A549 (cell line): Measurements from ENCODE around the gene FBF1. TPM values are rescaled to one million over a fixed set of nuclear protein-coding genes. Genes with fewer than 3 reads are reported as not detected.

Experiments used
- ATAC-seq, 2 experiments: fragments of 200-7000 bp in 1 of 2; fragments of >200 bp in 1 of 2; cut with Nextera tagmentation in 1 of 2; cut with Tn5 transposase in 1 of 2; 3 replicates each; pipeline versions ENCODE4 v1.8.0 to v1.9.1; 2018 to 2020; ENCODE audit warnings: mild to moderate bottlenecking in 1 of 2, moderate library complexity in 1 of 2
- CTCF ChIA-PET: fragments of 300-600 bp; sonication (Branson Sonifier 250); formaldehyde crosslinking; extraction: SDS; loops from one replicate; lab custom pipeline; 2021; ENCODE audit warnings: antibody characterized with exemption, inconsistent platforms; lab: Yijun Ruan, JAX
- POLR2A ChIA-PET: fragments of 350-600 bp; formaldehyde crosslinking; extraction: SDS; loops from one replicate; lab custom pipeline; 2021; ENCODE audit warnings: antibody characterized with exemption, inconsistent platforms; lab: Yijun Ruan, JAX
- DNase-seq, 2 experiments: peaks; one replicate each; pipeline versions ENCODE4 v3.0.0 to v3.0.0-alpha.2; 2011 to 2016; ENCODE audit warnings: low read depth in 1 of 2, low spot score in 1 of 2
- FAIRE-seq: peaks from 2 replicates; lab custom pipeline; 2011; peaks lifted over from hg19 to GRCh38; lab: Jason Lieb, UNC
- H3K27ac ChIP-seq, 2 experiments: fragments of >200 bp; sonication (Bioruptor Twin); formaldehyde crosslinking; 3 replicates each; pipeline ENCODE4 v1.5.1; 2016 to 2017
- H3K4me1 ChIP-seq: fragments of >200 bp; sonication (Bioruptor Twin); formaldehyde crosslinking; 3 replicates; pipeline ENCODE4 v1.6.1; 2016
- H3K4me2 ChIP-seq: fragments of >200 bp; sonication (Bioruptor Twin); formaldehyde crosslinking; 3 replicates; pipeline ENCODE4 v1.6.1; 2016
- H3K4me3 ChIP-seq: fragments of >200 bp; sonication (Bioruptor Twin); formaldehyde crosslinking; 3 replicates; pipeline ENCODE4 v1.5.1; 2016
- H3K9me3 ChIP-seq: fragments of >200 bp; sonication (Bioruptor Twin); formaldehyde crosslinking; 3 replicates; pipeline ENCODE4 v1.6.1; 2016
- ATOH8 ChIP-seq: fragments of 250-450 bp; sonication (Bioruptor Pico); IDR thresholded peaks from 2 replicates; pipeline ENCODE4 v1.5.0; 2020; ENCODE audit warnings: low read depth, mild to moderate bottlenecking, moderate library complexity
- BCL3 ChIP-seq: fragments of >200 bp; sonication (Bioruptor Twin); formaldehyde crosslinking; IDR thresholded peaks from 3 replicates; pipeline ENCODE4 v1.6.1; 2016
- BHLHE40 ChIP-seq: IDR thresholded peaks from 2 replicates; pipeline ENCODE4 v1.6.1; 2012; ENCODE audit warnings: low read depth, low read length, inconsistent platforms
- CBX2 ChIP-seq: fragments of 200-600 bp; sonication (generic); IDR thresholded peaks from 2 replicates; pipeline ENCODE4 v1.6.1; 2016; ENCODE audit warnings: low read depth, mild to moderate bottlenecking, borderline replicate concordance
- CHD4 ChIP-seq: fragments of 200-600 bp; sonication (generic); IDR thresholded peaks from 2 replicates; pipeline ENCODE4 v1.6.1; 2016; ENCODE audit warnings: antibody characterized with exemption, mild to moderate bottlenecking, borderline replicate concordance
- CTCF ChIP-seq: fragments of >200 bp; sonication (Bioruptor Twin); formaldehyde crosslinking; IDR thresholded peaks from 3 replicates; pipeline ENCODE4 v1.5.1; 2016
- E2F6 ChIP-seq: IDR thresholded peaks from 2 replicates; pipeline ENCODE4 v1.6.1; 2012; ENCODE audit warnings: low read depth, borderline replicate concordance
- ELK1 ChIP-seq: fragments of 150-350 bp; IDR thresholded peaks from 2 replicates; pipeline ENCODE4 v1.6.1; 2014; ENCODE audit warnings: low read depth, mild to moderate bottlenecking, low read length
- ESRRA ChIP-seq: fragments of 150-350 bp; IDR thresholded peaks from 2 replicates; pipeline ENCODE4 v1.6.1; 2014; ENCODE audit warnings: mild to moderate bottlenecking, low read length, borderline replicate concordance
- FOSB ChIP-seq: fragments of 250-450 bp; sonication (Bioruptor Pico); IDR thresholded peaks from 2 replicates; pipeline ENCODE4 v1.5.0; 2020; ENCODE audit warnings: mild to moderate bottlenecking, moderate library complexity
- FOSL2 ChIP-seq, 2 experiments: fragments of 450-650 bp in 1 of 2; fragments of >200 bp in 1 of 2; sonication (Bioruptor Twin) in 1 of 2; formaldehyde crosslinking; IDR thresholded peaks; 2 replicates each; pipeline versions ENCODE4 v1.5.0 to v1.6.1; 2016 to 2020; ENCODE audit warnings: mild to moderate bottlenecking in 1 of 2, moderate library complexity in 1 of 2
- FOXS1 ChIP-seq: fragments of 250-450 bp; sonication (Bioruptor Pico); IDR thresholded peaks from 2 replicates; pipeline ENCODE4 v1.5.0; 2020; ENCODE audit warnings: mild to moderate bottlenecking, moderate library complexity
- KDM1A ChIP-seq: fragments of 200-600 bp; sonication (generic); IDR thresholded peaks from 2 replicates; pipeline ENCODE4 v1.6.1; 2016; ENCODE audit warnings: low read depth, mild to moderate bottlenecking
- NFE2L2 ChIP-seq: fragments of 150-350 bp; conservative IDR thresholded peaks from 2 replicates; pipeline ENCODE4 v1.6.1; 2014; ENCODE audit warnings: low read length
- NPAS2 ChIP-seq: fragments of 250-450 bp; sonication (Bioruptor Pico); IDR thresholded peaks from 2 replicates; pipeline ENCODE4 v1.8.0; 2022; ENCODE audit warnings: mild to moderate bottlenecking, moderate library complexity, borderline replicate concordance
- NR3C1 ChIP-seq: fragments of >200 bp; sonication (Bioruptor Twin); formaldehyde crosslinking; IDR thresholded peaks from 3 replicates; pipeline ENCODE4 v1.6.1; 2017
- PBX3 ChIP-seq: IDR thresholded peaks from 2 replicates; pipeline ENCODE4 v1.6.1; 2012
- RAD21 ChIP-seq, 2 experiments: fragments of >200 bp in 1 of 2; sonication (Bioruptor Twin) in 1 of 2; formaldehyde crosslinking in 1 of 2; IDR thresholded peaks in 1 of 2; conservative IDR thresholded peaks in 1 of 2; 2 replicates in 1 of 2; 3 replicates in 1 of 2; pipeline ENCODE4 v1.6.1; 2012 to 2018; ENCODE audit warnings: inconsistent platforms in 1 of 2
- RARB ChIP-seq: fragments of 250-450 bp; sonication (Bioruptor Pico); IDR thresholded peaks from 2 replicates; pipeline ENCODE4 v1.8.0; 2021; ENCODE audit warnings: mild to moderate bottlenecking, moderate library complexity
- RCOR1 ChIP-seq: fragments of 150-350 bp; IDR thresholded peaks from 2 replicates; pipeline ENCODE4 v1.6.1; 2014; ENCODE audit warnings: antibody characterized with exemption, low read length, low read depth
- REST ChIP-seq: fragments of 200-600 bp; sonication (generic); IDR thresholded peaks from 2 replicates; pipeline ENCODE4 v1.6.1; 2016; ENCODE audit warnings: antibody characterized with exemption, mild to moderate bottlenecking, moderate library complexity
- RFX5 ChIP-seq: fragments of 450-650 bp; IDR thresholded peaks from 2 replicates; pipeline ENCODE4 v1.7.1; 2014; ENCODE audit warnings: antibody characterized with exemption, mild to moderate bottlenecking, moderate library complexity
- SMC3 ChIP-seq: fragments of >200 bp; sonication (Bioruptor Twin); formaldehyde crosslinking; IDR thresholded peaks from 3 replicates; pipeline ENCODE4 v1.6.1; 2018; ENCODE audit warnings: inconsistent platforms
- ZFP36 ChIP-seq: fragments of 450-650 bp; IDR thresholded peaks from 2 replicates; pipeline ENCODE4 v1.6.1; 2014; ENCODE audit warnings: borderline replicate concordance; ENCODE audit not compliant: partially characterized antibody
- WGBS: methylation state at CpG from one replicate; pipeline ENCODE4 v1.1.6; 2017; ENCODE audit errors: missing lambda C conversion rate; 5-methylcytosine and 5-hydroxymethylcytosine counted together
- polyA plus RNA-seq, 4 experiments: library from polyadenylated mRNA; depleted of rRNA in 3 of 4; stranded (reverse); fragments of >200 nt; fragmentation: RNase III in 1 of 4; extraction: RNeasy Plus Mini Kit Qiagen cat#74134 plus additional on column Dnase treatment in 1 of 4; gene quantifications; 2 replicates in 3 of 4; 3 replicates in 1 of 4; pipeline ENCODE4 v1.2.3, GENCODE V29; 2011 to 2017

The FBF1 gene
- polyA plus RNA-seq, 2 of the 4 experiments (the other 2 are of a cell fraction): 8.5 to 17.8 TPM

- Histone ChIP-seq H3K4me3 (no peak overlapping the region), H3K27ac (no peak overlapping the region), H3K9me3 (no peaks in the 10 kb centered on the region), H3K4me1 (no peaks in the 10 kb centered on the region), H3K4me2 (no peak overlapping the region)
- TF ChIP-seq RARB (CRISPR knock-in tag): no peak
- 0 out of 2 replicates have a peak, but pooled peaks have one; percentile 28 for TF ChIP-seq ESRRA
- no peak for TF ChIP-seq REST
- TF ChIP-seq CTCF: peak; percentile 32
- TF ChIP-seq SMC3: 0 out of 3 replicates have a peak, but pooled peaks have one; percentile 6
- TF ChIP-seq RAD21 (conservative IDR thresholded peaks at IDR 0.05 in 1 of 2, IDR thresholded peaks at IDR 0.05 in 1 of 2): peak in 1 of 2 experiments; percentile 31; a peak in 2 of 5 replicates
- CTCF ChIA-PET: interaction anchor here (1.0 to 6.3 kb wide), 16 partner anchors 11 to 310 kb away, joined by 3 to 37 read pairs (median 4); partner anchors contain the start of genes MRPL38, TRIM47 and TRIM65
- peak; percentile 62 to 80 for DNase-seq
- ATAC-seq: peak; percentile 62 to 88; a peak in 5 of 6 replicates
- 64% methylated on average over 6 of the region's 6 CpGs for WGBS
- no peak for FAIRE-seq
- POLR2A ChIA-PET: interaction anchor here (0.6 to 1.4 kb wide), 2 partner anchors 14 to 52 kb away, joined by 3 read pairs; partner anchors contain the start of genes ACOX1 and TEN1
Observed at GRCh38 chr17:75927286-75927922, 13.4 kb downstream of the FBF1 start.

- DNase-seq: no peak
- CTCF ChIA-PET: interaction anchor here (1.0 to 6.3 kb wide), 8 partner anchors 10 to 98 kb away, joined by 3 to 37 read pairs (median 11); partner anchors contain the start of genes CDK3, FBF1 and MRPL38
- POLR2A ChIA-PET: interaction anchor here (1.4 kb wide), 1 partner anchor 52 kb away, joined by 4 read pairs; the partner anchor contains the start of genes ACOX1 and TEN1
Observed at GRCh38 chr17:75926456-75926855, 14.4 kb downstream of the FBF1 start.

More at GRCh38 chr17:75926456-75926855, 14.4 kb downstream of the FBF1 start:
- Histone ChIP-seq H3K4me3 (no peak overlapping the region), H3K4me2 (no peak overlapping the region), H3K27ac (no peak overlapping the region), H3K9me3 (no peaks in the 10 kb centered on the region), H3K4me1 (no peaks in the 10 kb centered on the region)
- 91% methylated on average over 4 of the region's 4 CpGs for WGBS
- TF ChIP-seq ATOH8 (CRISPR knock-in tag) (no peak), CBX2 (no peak), SMC3 (no peak), FOXS1 (no peak), PBX3 (no peak), NFE2L2 (no peak), BHLHE40 (no peak), FOSL2 (IDR thresholded peaks at IDR 0.05) (no peak), FOSL2 (CRISPR knock-in tag; IDR thresholded peaks at IDR 0.05) (no peak), RFX5 (no peak), E2F6 (no peak), CHD4 (no peak), NR3C1 (no peak), ELK1 (no peak), RCOR1 (no peak), KDM1A (no peak), FOSB (CRISPR knock-in tag) (no peak), BCL3 (no peak), NPAS2 (CRISPR knock-in tag) (no peak), ZFP36 (no peak)
- no peak for ATAC-seq
- no peak for FAIRE-seq
